ENCODE measurements around the gene FARP1.

Gene FARP1

GRCh38 chr13:98370806-98371515, 228.1 kb downstream of the FARP1 start:
- FAIRE-seq: no peak

GRCh38 chr13:98371516-98372023, 228.7 kb downstream of the FARP1 start:
- FAIRE-seq: no peak

GRCh38 chr13:98372876-98373275, 230.0 kb downstream of the FARP1 start:
- FAIRE-seq: no peak

GRCh38 chr13:98374750-98375149, 231.9 kb downstream of the FARP1 start:
- no peak for FAIRE-seq

- FAIRE-seq: no peak
Observed at GRCh38 chr13:98377635-98378378, 234.9 kb downstream of the FARP1 start.

- FAIRE-seq: no peak
Observed at GRCh38 chr13:98384739-98385138, 241.8 kb downstream of the FARP1 start.

GRCh38 chr13:98385606-98386005, 242.7 kb downstream of the FARP1 start:
- FAIRE-seq: no peak

GRCh38 chr13:98386637-98387036, 243.7 kb downstream of the FARP1 start:
- no peak for FAIRE-seq

GRCh38 chr13:98389319-98389718, 246.4 kb downstream of the FARP1 start:
- FAIRE-seq: no peak

- no peak for FAIRE-seq
Observed at GRCh38 chr13:98390086-98390715, 247.3 kb downstream of the FARP1 start.

GRCh38 chr13:98393873-98394272, 251.0 kb downstream of the FARP1 start:
- FAIRE-seq: no peak

GRCh38 chr13:98394820-98395510, 252.1 kb downstream of the FARP1 start:
- FAIRE-seq: no peak

GRCh38 chr13:98396071-98396710, 253.3 kb downstream of the FARP1 start:
- FAIRE-seq: no peak

GRCh38 chr13:98397221-98397620, 254.3 kb downstream of the FARP1 start:
- no peak for FAIRE-seq

GRCh38 chr13:98397861-98398260, 255.0 kb downstream of the FARP1 start:
- FAIRE-seq: no peak

GRCh38 chr13:98398581-98398980, 255.7 kb downstream of the FARP1 start:
- FAIRE-seq: no peak

GRCh38 chr13:98399756-98400155, 256.9 kb downstream of the FARP1 start:
- no peak for FAIRE-seq

- no peak for FAIRE-seq
Observed at GRCh38 chr13:98401934-98402333, 259.0 kb downstream of the FARP1 start.

GRCh38 chr13:98403076-98403475, 260.2 kb downstream of the FARP1 start:
- no peak for FAIRE-seq

- no peak for FAIRE-seq
Observed at GRCh38 chr13:98405107-98405571, 262.2 kb downstream of the FARP1 start.

- FAIRE-seq: no peak
Observed at GRCh38 chr13:98405690-98406344, 262.9 kb downstream of the FARP1 start.

- no peak for FAIRE-seq
Observed at GRCh38 chr13:98406427-98406826, 263.5 kb downstream of the FARP1 start.

Measured in G401.6 (cell line).